ENCODE data around the gene KRTAP4-2.
"Not testable (repeated sequence)": the region's sequence is repeated elsewhere in the genome, so short reads cannot be mapped to it uniquely, and the experiment has no call there.

The KRTAP4-2 gene

DNA sequence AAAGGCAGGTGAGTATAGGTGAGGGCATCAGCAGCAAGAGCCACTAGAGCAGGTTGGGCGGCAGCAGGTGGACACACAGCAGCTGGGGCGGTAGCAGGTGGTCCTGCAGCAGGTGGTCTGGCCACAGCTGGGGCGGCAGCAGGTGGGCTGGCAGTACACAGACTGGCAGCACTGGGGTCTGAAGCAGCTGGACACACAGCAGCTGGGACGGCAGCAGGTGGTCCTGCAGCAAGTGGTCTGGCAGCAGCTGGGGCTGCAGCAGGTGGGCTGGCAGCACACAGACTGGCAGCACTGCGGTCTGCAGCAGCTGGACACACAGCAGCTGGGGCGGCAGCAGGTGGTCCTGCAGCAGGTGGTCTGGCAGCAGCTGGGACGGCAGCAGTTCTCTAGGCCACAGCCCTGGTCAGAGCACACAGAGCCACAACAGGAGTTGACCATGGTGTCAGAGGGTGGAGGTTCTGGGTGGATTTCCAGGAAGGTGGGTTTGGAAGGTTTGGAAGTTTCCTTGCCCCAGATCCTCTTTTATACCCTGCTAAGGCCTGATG lies at the start of gene KRTAP4-2:
Gene KRTAP4-2 (minus strand): TSS at position 495 of the 545 bp plus-strand sequence. CDS start 57 bp downstream, at position 438.
- no peak within 1 kb of the TSS for H3K4me3 ChIP-seq (ENCODE audit: low read depth, low read length)
- TF ChIP-seq, protein P1, sequence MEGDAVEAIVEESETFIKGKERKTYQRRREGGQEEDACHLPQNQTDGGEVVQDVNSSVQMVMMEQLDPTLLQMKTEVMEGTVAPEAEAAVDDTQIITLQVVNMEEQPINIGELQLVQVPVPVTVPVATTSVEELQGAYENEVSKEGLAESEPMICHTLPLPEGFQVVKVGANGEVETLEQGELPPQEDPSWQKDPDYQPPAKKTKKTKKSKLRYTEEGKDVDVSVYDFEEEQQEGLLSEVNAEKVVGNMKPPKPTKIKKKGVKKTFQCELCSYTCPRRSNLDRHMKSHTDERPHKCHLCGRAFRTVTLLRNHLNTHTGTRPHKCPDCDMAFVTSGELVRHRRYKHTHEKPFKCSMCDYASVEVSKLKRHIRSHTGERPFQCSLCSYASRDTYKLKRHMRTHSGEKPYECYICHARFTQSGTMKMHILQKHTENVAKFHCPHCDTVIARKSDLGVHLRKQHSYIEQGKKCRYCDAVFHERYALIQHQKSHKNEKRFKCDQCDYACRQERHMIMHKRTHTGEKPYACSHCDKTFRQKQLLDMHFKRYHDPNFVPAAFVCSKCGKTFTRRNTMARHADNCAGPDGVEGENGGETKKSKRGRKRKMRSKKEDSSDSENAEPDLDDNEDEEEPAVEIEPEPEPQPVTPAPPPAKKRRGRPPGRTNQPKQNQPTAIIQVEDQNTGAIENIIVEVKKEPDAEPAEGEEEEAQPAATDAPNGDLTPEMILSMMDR (IDR thresholded peaks at IDR 0.05; ENCODE audit: low read depth, low read length): no peak

- H3K4me3 ChIP-seq (ENCODE audit: low read depth, low read length): not testable (repeated sequence)
Measured at GRCh38 chr17:41226598-41227095, 48.6 kb upstream of the KRTAP4-2 start, which contains the start of gene KRTAP9-2. Gene KRTAP9-2, plus strand, starts transcription at chr17:41226648. Its CDS starts 7 bp downstream, at chr17:41226655.

DNA sequence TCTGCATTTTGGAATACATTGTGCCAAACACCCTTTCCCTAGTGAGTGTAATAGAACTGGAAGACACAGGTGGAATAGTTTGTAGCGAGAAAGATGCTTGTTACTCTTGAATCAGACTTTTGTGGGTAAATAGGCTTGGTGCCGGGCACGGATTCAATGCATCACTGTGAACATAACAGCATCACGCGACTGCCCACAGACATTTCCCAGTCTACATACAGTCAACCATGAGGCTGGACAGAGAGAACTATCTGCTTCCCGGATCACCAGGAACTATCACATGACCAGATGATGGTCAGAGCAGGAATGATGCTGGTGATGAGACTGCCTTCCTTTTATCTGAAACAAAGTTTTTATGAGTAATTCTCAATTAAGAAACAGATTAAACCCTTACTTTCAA lies 48.0 kb upstream of the KRTAP4-2 start:
- TF ChIP-seq, protein P1 (IDR thresholded peaks at IDR 0.05; ENCODE audit: low read depth, low read length): no peak

DNA sequence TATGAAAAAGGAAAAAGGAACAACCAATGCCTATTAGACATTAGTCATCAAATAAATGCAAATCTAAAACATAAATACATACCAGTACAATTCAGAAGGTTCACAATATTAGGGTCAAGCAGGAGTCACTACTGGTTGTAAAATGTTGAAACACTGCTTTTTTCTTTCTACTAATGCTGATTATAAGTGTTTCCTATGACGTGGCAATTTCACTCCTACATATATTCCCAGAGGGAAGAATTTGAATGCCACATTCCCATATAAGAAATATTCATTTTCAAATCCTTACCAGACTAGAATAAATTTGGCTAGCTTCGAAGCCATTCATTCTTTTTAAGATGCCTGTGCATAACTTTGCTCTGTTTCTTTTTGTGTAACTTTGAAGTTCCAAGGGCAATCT lies 45.8 kb upstream of the KRTAP4-2 start:
- TF ChIP-seq, protein P1 (IDR thresholded peaks at IDR 0.05; ENCODE audit: low read depth, low read length): no peak
- no peak overlapping the region for H3K4me3 ChIP-seq (ENCODE audit: low read depth, low read length)

More for the DNA sequence above, 48.0 kb upstream of the KRTAP4-2 start:
- H3K4me3 ChIP-seq (ENCODE audit: low read depth, low read length): no peak overlapping the region

- TF ChIP-seq, protein P1 (IDR thresholded peaks at IDR 0.05; ENCODE audit: low read depth, low read length): no peak
Measured at GRCh38 chr17:41215681-41216080, 37.7 kb upstream of the KRTAP4-2 start.

DNA sequence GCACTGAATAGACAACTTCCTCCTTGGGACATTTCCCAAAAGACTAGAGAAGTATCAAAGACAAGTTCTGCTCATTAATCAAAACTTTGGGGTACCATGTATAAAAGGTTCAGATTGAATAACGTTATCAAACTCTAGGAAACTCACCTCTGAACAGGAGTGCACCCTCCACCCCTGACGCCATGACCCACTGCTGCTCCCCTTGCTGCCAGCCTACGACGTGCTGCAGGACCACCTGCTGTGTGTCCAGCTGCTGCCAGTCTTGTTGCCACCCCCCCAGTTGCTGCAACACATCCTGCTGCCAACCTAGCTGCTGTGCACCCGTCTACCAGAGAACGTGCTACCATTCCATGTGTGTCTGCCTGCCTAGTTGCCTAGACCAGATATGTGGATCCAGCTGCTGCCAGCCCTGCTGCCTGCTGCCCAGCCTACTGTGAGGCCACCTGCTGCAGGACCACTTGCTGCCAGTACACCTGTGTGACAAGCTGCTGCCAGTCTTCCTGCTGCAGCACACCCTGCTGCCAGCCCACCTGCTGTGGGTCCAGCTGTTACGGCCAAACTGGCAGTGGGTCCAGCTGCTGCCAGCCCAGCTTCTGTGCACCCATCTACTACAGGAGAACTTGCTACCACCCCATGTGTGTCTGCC lies 34.6 kb upstream of the KRTAP4-2 start:
- TF ChIP-seq, protein P1 (IDR thresholded peaks at IDR 0.05; ENCODE audit: low read depth, low read length): no peak
- no peak overlapping the region for H3K4me3 ChIP-seq (ENCODE audit: low read depth, low read length)

More at GRCh38 chr17:41215681-41216080, 37.7 kb upstream of the KRTAP4-2 start:
- no peak overlapping the region for H3K4me3 ChIP-seq (ENCODE audit: low read depth, low read length)

- TF ChIP-seq, protein P1 (IDR thresholded peaks at IDR 0.05; ENCODE audit: low read depth, low read length): no peak
- no peak overlapping the region for H3K4me3 ChIP-seq (ENCODE audit: low read depth, low read length)
Measured at GRCh38 chr17:41211845-41212466, 33.9 kb upstream of the KRTAP4-2 start.
